Muscle layer of colon (tissue), 2 donors: ENCODE measurements around the gene BACH2.
"Not testable (repeated sequence)": the region's sequence is repeated elsewhere in the genome, so short reads cannot be mapped to it uniquely, and the experiment has no call there.

Experiments used
- H3K27ac ChIP-seq: one replicate; pipeline ENCODE4 v1.7.0; 2013; ENCODE audit warnings: low read depth, mild to moderate bottlenecking, low read length, moderate library complexity
- H3K27me3 ChIP-seq, 2 donors: one replicate each; pipeline ENCODE4 v1.7.0; 2013; ENCODE audit warnings: low read length in 2 of 2, mild to moderate bottlenecking in 2 of 2; ENCODE audit not compliant: insufficient read depth in 2 of 2, control insufficient read depth in 1 of 2
- H3K36me3 ChIP-seq: one replicate; pipeline ENCODE4 v1.7.0; 2013; ENCODE audit warnings: mild to moderate bottlenecking, low read length; ENCODE audit not compliant: insufficient read depth
- H3K4me1 ChIP-seq: one replicate; pipeline ENCODE4 v1.7.0; 2013; ENCODE audit warnings: mild to moderate bottlenecking, low read length; ENCODE audit not compliant: insufficient read depth
- H3K4me3 ChIP-seq, 2 donors: one replicate each; pipeline ENCODE4 v1.7.0; 2013; ENCODE audit warnings: low read length in 2 of 2, low read depth in 1 of 2, mild to moderate bottlenecking in 1 of 2, moderate library complexity in 1 of 2
- H3K9ac ChIP-seq: one replicate; pipeline ENCODE4 v1.7.0; 2013; ENCODE audit warnings: low read length
- H3K9me3 ChIP-seq: one replicate; pipeline ENCODE4 v1.7.0; 2013; ENCODE audit warnings: mild to moderate bottlenecking, low read length
- donor health status: abdominal sarcoma.
- donor health status: Adenocarcinoma of cecum.

The BACH2 gene

DNA sequence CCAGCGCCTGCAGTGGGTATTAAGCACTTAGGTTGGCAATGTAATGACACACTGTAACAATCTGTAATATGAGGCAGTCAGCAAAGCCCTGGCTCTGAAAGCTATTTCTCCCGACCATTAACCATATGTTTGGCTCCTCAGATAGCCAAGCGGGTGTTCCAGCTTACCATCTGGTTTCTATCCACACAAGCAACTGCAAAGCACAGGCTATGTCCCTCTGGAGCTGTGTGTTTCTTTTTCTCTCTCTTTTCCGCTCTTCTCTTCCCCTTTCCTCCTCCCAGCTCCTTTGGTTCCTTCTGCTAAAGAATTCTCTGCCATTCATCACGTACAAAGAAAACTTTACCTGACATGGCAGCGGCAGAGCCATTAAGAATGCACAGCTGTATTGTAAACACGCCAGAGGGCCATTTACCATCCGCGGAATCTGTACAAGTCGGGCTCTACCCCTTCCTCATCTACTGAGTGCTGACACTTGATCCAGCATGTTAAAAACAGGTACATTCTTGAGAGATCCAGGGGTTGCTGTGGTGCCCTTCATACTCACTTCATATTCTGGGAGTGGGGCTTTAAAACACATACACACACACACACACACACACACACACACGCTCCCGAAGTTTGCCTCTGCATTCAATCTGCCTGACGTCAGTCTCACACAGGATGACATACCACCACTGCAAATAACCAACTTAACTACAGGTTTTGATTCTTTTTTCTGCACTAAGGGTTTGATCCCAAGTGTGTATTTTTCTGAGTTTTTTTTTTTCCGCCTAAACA, 77.2 kb downstream of the BACH2 start:
- peaks cover 27% of the 10 kb centered on the region for H3K4me1 ChIP-seq
- peak overlapping the region; percentile 95 for H3K27ac ChIP-seq
- H3K36me3 ChIP-seq = no peaks in the 10 kb centered on the region
- H3K4me3 ChIP-seq = peak overlapping the region; percentile 39 to 68
- H3K27me3 ChIP-seq = no peaks in the 10 kb centered on the region
- H3K9ac ChIP-seq = peak overlapping the region; percentile 79
- no peaks in the 10 kb centered on the region for H3K9me3 ChIP-seq

DNA sequence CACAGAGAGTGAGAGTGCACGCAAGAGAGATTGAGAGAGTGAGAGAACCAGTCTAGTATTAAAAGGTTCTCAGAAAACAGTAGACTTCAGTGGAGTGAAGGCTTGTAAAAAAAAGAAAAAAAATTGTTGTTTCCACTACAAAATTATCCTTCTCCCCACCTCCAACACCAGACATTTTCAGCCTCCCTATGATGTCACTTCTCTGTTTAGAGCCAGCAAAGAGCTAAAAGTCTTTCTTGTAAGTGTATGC, 77.8 kb downstream of the BACH2 start:
- H3K9me3 ChIP-seq = no peaks in the 10 kb centered on the region
- peak overlapping the region in 1 of 2 donors; percentile 68 for H3K4me3 ChIP-seq
- peak overlapping the region; percentile 79 for H3K9ac ChIP-seq
- H3K27me3 ChIP-seq = no peaks in the 10 kb centered on the region
- H3K36me3 ChIP-seq = no peaks in the 10 kb centered on the region
- peak overlapping the region; percentile 95 for H3K27ac ChIP-seq
- peaks cover 27% of the 10 kb centered on the region for H3K4me1 ChIP-seq

DNA sequence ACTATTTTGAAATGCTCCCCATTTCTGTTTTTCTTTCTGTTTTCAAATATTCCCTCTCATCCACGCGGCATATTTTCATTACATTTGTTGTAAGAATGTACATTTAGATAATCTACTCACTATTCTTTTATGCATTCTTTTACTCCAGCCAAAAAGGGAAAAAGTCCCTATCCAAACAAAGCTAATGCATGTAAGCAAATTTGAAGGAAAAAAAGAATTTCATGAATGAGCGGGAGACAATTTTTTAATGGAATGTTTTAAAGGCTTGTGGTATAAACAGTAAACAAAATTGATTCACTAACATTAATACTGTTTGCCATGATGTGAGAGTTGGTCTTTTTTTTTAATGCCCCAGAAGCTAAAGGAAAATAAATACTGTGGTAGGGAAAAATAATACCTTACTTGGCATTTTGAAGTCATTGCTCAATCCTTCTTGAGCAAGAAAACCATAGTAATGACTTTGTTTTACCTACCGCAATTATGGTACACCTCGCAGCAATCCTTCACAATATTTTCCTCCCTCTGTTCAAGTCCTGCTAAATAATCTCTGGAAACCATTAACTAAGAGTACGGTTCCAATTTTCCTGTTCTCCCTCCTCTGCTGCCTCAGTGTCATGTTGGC, 79.0 kb downstream of the BACH2 start:
- peaks cover 27% of the 10 kb centered on the region for H3K4me1 ChIP-seq
- no peak overlapping the region for H3K9ac ChIP-seq
- H3K27ac ChIP-seq = peak overlapping the region; percentile 95
- no peaks in the 10 kb centered on the region for H3K9me3 ChIP-seq
- no peaks in the 10 kb centered on the region for H3K36me3 ChIP-seq
- H3K27me3 ChIP-seq = no peaks in the 10 kb centered on the region
- peak overlapping the region in 1 of 2 donors; percentile 68 for H3K4me3 ChIP-seq

DNA sequence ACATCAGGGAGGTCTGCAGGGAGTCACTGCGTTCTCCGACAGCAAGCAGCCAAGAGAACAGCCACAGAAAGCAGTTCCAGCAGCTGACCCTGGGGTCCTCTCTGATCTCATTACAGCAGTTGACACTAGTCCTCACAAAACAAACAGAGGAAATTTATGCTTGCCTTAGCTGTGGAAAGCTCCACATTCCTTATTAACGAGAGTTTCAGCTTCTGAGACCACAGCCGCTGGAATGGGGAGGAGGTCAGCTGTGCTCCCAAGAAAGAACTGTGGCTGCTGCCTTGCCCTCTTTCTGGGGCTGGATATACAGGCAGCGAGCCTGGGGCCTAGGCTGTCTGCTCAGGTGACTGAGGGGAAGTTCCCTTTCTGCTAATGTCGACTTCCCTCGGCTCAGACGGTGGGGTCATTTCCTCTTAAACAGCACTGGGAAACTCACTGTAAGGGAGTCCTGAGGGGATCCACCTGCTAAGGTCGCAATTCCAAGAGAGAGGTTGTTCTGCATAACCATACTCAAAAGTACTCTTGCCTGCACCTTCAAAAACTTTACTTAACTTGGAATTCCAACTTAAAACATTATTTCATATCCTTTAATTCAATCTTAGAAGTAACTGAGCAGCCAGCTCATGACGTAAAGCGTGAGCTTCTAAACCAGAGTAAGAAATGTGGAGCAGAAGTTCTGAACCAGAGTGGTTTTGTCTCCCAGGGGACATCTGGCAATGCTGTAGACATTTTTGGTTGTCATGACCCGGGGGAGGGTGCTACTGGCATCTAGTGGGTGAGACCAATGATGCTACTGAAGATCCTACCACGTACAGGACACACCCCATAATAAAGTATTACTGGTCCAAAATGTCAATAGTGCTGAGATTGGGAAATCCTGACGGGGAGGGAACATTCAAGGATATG, 80.3 kb downstream of the BACH2 start:
- no peak overlapping the region for H3K9ac ChIP-seq
- no peaks in the 10 kb centered on the region for H3K36me3 ChIP-seq
- H3K27me3 ChIP-seq = no peaks in the 10 kb centered on the region
- peaks cover 27% of the 10 kb centered on the region for H3K4me1 ChIP-seq
- no peak overlapping the region for H3K4me3 ChIP-seq
- no peak overlapping the region for H3K27ac ChIP-seq
- no peaks in the 10 kb centered on the region for H3K9me3 ChIP-seq

DNA sequence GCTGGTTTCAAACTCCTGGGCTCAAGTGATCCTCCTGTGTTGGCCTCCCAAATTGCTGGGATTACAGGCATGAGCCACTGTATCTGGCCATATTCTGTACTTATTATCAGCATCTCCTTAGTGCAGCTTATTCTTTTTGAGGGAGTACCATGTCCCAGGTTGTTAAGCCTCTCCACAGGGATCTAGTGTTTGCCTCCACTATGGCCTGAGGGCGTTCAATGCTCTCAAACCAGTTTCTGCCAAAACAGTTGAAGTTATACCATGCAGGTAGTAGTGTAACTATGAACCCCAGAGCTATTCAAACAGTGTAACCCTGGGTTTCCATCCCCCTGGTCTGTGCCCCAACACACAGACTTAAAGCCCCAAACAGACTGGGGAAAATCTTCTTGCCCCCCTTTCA, 81.7 kb downstream of the BACH2 start:
- peaks cover 24% of the 10 kb centered on the region for H3K4me1 ChIP-seq
- no peak overlapping the region for H3K9ac ChIP-seq
- H3K4me3 ChIP-seq = no peak overlapping the region
- no peaks in the 10 kb centered on the region for H3K36me3 ChIP-seq
- H3K9me3 ChIP-seq = no peaks in the 10 kb centered on the region
- no peaks in the 10 kb centered on the region for H3K27me3 ChIP-seq
- H3K27ac ChIP-seq = no peak overlapping the region

DNA sequence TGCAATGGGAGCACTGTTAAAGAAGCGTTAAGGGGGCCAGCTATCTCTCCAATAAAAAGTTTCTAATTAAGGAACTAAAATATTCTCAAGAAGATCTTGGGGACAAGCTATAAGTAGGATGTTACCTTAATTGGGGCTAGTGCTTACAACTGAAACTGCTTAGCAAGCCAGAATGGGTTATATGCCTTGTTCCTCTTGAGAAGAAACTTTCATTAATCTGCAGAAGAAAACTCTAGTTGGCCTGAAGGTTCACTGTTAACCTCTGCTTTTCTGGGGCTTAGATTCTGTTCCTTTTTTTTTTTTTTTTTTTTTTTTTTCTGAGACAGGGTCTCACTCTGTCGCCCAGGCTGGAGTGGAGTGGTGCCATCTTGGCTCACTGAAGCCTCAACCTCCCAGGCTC, 82.2 kb downstream of the BACH2 start:
- H3K27ac ChIP-seq = no peak overlapping the region
- no peaks in the 10 kb centered on the region for H3K27me3 ChIP-seq
- peaks cover 18% of the 10 kb centered on the region for H3K4me1 ChIP-seq
- H3K4me3 ChIP-seq = no peak overlapping the region
- no peaks in the 10 kb centered on the region for H3K9me3 ChIP-seq
- no peaks in the 10 kb centered on the region for H3K36me3 ChIP-seq
- H3K9ac ChIP-seq = no peak overlapping the region

DNA sequence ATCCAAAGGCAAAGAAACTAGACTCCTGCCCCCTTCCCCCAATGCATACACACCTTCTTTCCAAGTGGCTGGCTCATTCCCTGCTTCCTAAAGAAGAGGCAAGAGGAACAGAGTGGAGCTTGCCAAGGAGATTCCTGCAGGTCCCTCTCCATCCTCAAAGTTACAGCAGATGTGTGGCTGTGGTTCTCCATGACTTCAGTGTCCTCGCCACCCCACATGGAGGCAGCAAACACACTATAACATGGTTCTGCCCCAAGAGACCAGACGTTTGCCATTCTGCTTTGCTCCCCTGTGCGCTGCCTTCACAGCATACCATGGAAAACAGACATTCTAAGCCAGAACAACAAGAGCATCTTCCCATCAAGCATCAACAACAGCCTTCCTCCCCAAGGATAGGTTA, 84.4 kb downstream of the BACH2 start:
- H3K9ac ChIP-seq = no peak overlapping the region
- no peaks in the 10 kb centered on the region for H3K36me3 ChIP-seq
- H3K27ac ChIP-seq = no peak overlapping the region
- H3K4me1 ChIP-seq = peaks cover 8% of the 10 kb centered on the region
- no peak overlapping the region for H3K4me3 ChIP-seq
- H3K27me3 ChIP-seq = no peaks in the 10 kb centered on the region
- H3K9me3 ChIP-seq = no peaks in the 10 kb centered on the region

DNA sequence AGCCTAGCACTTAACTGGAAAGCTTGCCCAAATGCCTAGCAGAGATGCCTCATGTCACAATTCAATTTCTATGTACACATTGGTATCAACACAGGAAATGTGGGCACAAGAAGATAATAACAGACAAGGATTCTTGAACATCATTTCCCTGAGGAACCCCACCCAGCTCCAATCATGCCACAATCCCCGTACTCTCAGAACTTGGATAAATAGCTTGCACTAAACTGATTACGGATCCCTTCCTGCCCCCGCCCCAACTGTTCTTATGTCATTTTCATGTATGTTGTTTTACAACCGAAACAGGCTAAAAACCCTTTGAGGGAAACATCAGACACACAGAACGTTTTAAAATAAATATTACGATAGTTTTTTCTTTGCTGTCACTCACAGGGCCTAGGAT, 87.1 kb downstream of the BACH2 start:
- Histone ChIP-seq H3K4me3 (no peak overlapping the region), H3K9ac (no peak overlapping the region), H3K36me3 (no peaks in the 10 kb centered on the region), H3K9me3 (no peaks in the 10 kb centered on the region), H3K27ac (no peak overlapping the region), H3K4me1 (no peaks in the 10 kb centered on the region), H3K27me3 (no peaks in the 10 kb centered on the region)

DNA sequence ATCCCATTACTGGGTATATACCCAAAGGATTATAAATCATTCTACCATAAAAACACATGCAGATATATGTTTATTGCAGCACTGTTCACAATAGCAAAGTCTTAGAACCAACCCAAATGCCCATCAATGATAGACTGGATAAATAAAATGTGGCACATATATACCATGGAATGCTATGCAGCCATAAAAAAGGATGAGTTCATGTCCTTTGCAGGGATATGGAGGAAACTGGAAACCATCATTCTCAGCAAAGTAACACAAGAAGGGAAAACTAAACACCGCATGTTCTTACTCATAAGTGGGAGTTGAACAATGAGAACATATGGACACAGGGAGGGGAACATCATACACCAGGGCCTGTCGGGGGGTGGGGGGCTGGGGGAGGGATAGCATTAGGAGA, 88.0 kb downstream of the BACH2 start:
- H3K4me1 ChIP-seq, H3K27me3 ChIP-seq, H3K27ac ChIP-seq, H3K9ac ChIP-seq, H3K36me3 ChIP-seq, H3K4me3 ChIP-seq, H3K9me3 ChIP-seq: not testable (repeated sequence)

DNA sequence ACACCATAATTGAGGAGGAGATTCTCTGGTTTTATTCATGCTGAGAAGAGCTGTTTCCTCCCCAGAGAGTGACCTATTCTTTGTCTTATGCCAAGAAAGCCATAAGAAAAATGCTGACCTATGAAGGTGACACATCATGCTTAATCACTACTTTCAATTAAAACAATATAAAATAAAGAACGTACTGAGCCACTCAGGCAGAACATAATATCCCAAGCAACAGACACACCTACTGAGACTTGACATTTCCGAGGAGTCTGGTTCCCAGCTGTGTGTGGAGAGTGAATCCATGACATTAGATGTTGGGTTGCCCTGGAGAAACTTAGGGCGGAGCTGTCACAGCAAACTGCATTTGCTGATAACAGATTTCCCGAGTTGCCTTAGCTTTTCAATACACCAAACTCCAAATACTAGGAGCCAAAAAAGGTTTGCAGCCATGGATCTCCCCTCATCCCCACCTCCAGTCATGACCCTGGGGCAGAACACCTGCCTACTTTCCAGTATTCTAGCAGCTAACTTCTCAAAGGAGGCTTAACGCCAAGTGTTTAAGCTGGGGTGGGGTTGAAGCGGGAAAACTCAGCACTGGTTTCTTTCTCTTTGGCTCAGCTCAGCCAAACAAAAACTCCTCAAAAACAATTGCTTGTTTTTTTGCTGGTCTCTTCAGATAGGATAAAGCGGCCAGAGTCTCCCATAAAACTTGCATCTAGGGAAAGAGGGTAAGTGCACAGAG, 92.2 kb downstream of the BACH2 start:
- no peak overlapping the region for H3K27ac ChIP-seq
- no peaks in the 10 kb centered on the region for H3K36me3 ChIP-seq
- no peak overlapping the region for H3K9ac ChIP-seq
- no peak overlapping the region for H3K4me3 ChIP-seq
- H3K4me1 ChIP-seq = no peaks in the 10 kb centered on the region
- H3K27me3 ChIP-seq = no peaks in the 10 kb centered on the region
- no peaks in the 10 kb centered on the region for H3K9me3 ChIP-seq

DNA sequence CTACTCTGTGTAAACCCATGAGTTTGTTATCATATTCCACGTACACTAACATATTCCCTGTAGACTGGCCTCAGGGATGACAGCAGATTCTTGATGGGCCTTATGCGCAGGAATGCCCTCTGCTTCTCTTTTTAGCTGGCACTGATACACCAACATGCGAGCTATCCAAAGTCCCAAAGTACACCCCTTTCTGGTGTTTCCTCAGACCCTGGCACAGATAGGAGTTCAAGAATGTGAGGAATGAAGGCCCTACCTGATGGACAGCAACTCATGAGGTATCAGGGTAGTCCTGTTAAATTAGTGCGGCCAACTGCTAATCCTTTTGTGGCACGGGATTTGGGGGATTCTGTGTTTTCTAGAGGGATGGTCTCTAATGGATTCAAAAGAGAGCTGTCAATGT, 93.0 kb downstream of the BACH2 start:
- Histone ChIP-seq H3K27ac (no peak overlapping the region), H3K27me3 (no peaks in the 10 kb centered on the region), H3K9me3 (no peaks in the 10 kb centered on the region), H3K9ac (no peak overlapping the region), H3K36me3 (no peaks in the 10 kb centered on the region), H3K4me1 (no peaks in the 10 kb centered on the region), H3K4me3 (no peak overlapping the region)
